ENCODE measurements around the gene TRABD2B.

DNA sequence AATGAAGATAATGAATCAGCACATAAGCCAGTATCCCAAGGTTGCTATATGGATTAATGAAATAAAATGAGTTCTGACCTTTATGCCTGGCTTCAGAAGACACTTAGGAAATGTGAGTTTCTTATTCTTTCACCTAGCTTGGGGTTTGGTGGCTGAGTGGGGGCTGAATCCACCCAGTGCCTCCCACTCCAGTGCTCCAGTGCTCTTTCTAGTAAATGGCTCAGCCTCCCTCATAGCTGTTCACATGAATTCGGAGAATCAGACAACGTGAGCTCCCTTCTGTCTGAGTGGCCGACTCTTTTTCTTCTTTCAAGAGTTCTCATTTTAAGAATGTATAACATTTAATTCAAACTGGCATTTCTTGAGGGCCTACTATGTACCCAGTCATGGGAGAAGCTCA lies 43.5 kb downstream of the TRABD2B start:
- TF ChIP-seq, protein P1, sequence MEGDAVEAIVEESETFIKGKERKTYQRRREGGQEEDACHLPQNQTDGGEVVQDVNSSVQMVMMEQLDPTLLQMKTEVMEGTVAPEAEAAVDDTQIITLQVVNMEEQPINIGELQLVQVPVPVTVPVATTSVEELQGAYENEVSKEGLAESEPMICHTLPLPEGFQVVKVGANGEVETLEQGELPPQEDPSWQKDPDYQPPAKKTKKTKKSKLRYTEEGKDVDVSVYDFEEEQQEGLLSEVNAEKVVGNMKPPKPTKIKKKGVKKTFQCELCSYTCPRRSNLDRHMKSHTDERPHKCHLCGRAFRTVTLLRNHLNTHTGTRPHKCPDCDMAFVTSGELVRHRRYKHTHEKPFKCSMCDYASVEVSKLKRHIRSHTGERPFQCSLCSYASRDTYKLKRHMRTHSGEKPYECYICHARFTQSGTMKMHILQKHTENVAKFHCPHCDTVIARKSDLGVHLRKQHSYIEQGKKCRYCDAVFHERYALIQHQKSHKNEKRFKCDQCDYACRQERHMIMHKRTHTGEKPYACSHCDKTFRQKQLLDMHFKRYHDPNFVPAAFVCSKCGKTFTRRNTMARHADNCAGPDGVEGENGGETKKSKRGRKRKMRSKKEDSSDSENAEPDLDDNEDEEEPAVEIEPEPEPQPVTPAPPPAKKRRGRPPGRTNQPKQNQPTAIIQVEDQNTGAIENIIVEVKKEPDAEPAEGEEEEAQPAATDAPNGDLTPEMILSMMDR (IDR thresholded peaks at IDR 0.05; ENCODE audit: insufficient read depth, low read length, poor library complexity, severe bottlenecking) = no peak
- no peak for TF ChIP-seq EZH2phosphoT487 (conservative IDR thresholded peaks at IDR 0.05; ENCODE audit: low read length)
